ENCODE data around the gene APOL6.

GRCh38 chr22:35708917-35709316, 60.7 kb downstream of the APOL6 start:
- TF ChIP-seq LEF1 (IDR thresholded peaks at IDR 0.05; ENCODE audit: borderline replicate concordance) (no peak), HDGF (IDR thresholded peaks at IDR 0.05; ENCODE audit: borderline replicate concordance) (no peak), BHLHE40 (IDR thresholded peaks at IDR 0.05; ENCODE audit: borderline replicate concordance) (no peak), ZNF384 (IDR thresholded peaks at IDR 0.05) (no peak), FOXK2 (IDR thresholded peaks at IDR 0.05) (no peak)
